Breast epithelium (tissue), 4 donors: ENCODE results near the gene HTR3B. TPM values are rescaled to one million over a fixed set of nuclear protein-coding genes. Genes with fewer than 3 reads are reported as not detected.
"Not testable (repeated sequence)": the region's sequence is repeated elsewhere in the genome, so short reads cannot be mapped to it uniquely, and the experiment has no call there.

ENCODE experiments used
- DNase-seq, 2 donors: peaks; one replicate each; pipeline ENCODE4 v3.0.0-alpha.2; 2019; ENCODE audit warnings: low spot score in 2 of 2
- H3K27ac ChIP-seq, 2 donors: fragments of 200-600 bp; sonication (generic) in 1 of 2; one replicate each; pipeline ENCODE4 v1.5.1; 2016 to 2019; ENCODE audit warnings: mild to moderate bottlenecking in 1 of 2
- H3K27me3 ChIP-seq, 2 donors: fragments of 200-600 bp; sonication (generic) in 1 of 2; one replicate each; pipeline versions ENCODE4 v1.5.1 to v1.6.0; 2017 to 2019; ENCODE audit warnings: control low read depth in 1 of 2, mild to moderate bottlenecking in 1 of 2
- H3K36me3 ChIP-seq: fragments of 200-600 bp; one replicate; pipeline ENCODE4 v1.5.1; 2019
- H3K4me1 ChIP-seq, 2 donors: fragments of 200-600 bp; sonication (generic); one replicate each; pipeline ENCODE4 v1.5.1; 2016 to 2019; ENCODE audit warnings: control low read depth in 1 of 2
- H3K4me3 ChIP-seq, 3 donors: fragments of 200-600 bp; sonication (generic); 1 replicate in 2 of 3; 2 replicates in 1 of 3; pipeline ENCODE4 v1.5.1; 2016 to 2019; ENCODE audit warnings: mild to moderate bottlenecking in 3 of 3, moderate library complexity in 2 of 3
- H3K9me3 ChIP-seq, 2 donors: fragments of 200-600 bp; sonication (generic) in 1 of 2; one replicate each; pipeline ENCODE4 v1.5.1; 2016 to 2019; ENCODE audit warnings: control low read depth in 1 of 2
- POLR2A ChIP-seq: fragments of 450-650 bp; IDR thresholded peaks from one replicate; pipeline ENCODE4 v1.6.1; 2016; ENCODE audit warnings: antibody characterized with exemption, mild to moderate bottlenecking, moderate library complexity
- POLR2AphosphoS5 ChIP-seq, 3 donors: sonication (generic); formaldehyde crosslinking; IDR thresholded peaks; one replicate each; pipeline ENCODE4 v1.6.1; 2017; ENCODE audit warnings: antibody characterized with exemption in 3 of 3
- intact Hi-C: fragments of 100-400 bp; cut with DNase I; formaldehyde crosslinking; loops from one replicate; pipeline ENCODE4 v1.15.1; 2023; ENCODE audit warnings: low total_unique reads
- total RNA-seq, 3 donors: library from RNA; depleted of rRNA; stranded (reverse); fragments of >200 nt; gene quantifications; one replicate each; pipeline ENCODE4 v1.1.0, GENCODE V29; 2016
- TF ChIP-seq, protein P1 (sequence below), 3 donors: fragments of 450-650 bp; IDR thresholded peaks; one replicate each; pipeline ENCODE4 v1.5.1; 2016 to 2017; ENCODE audit warnings: antibody characterized with exemption in 3 of 3, mild to moderate bottlenecking in 3 of 3, moderate library complexity in 3 of 3

Gene HTR3B
- total RNA-seq, 3 donors from 2014 or later, result not detected

DNA sequence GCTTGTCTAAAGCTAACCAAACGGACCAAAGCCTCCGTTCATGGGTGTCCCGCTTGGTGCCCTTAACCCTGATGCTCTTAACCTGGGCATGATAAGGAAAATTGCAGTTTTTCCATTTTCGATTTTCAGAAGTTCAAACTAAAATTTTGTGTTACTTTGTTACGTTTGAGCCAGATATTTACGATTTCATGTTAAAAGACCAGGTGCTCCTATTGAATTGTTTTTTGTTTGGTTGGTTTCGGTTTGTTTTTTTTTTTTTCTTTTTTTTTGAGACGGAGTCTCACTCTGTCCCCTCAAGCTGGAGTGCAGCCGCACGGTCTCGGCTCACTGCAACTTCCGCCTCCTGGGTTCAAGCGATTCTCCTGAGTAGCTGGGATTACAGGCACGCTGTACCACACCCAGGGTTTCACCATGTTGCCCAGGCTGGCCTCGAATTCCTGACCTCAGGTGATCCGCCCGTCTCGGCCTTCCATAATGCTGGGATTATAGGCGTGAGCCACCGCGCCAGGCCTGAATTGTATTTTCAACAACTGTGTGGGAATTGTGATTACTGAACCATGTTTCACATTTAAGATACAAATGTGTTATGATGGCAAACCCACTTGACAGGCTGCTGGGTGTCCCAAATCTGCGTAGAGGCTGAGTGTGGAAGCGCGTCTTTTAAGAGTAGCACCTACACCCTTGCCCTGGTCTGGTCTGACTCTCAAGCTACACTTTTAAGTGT lies 28.4 kb upstream of the HTR3B start:
- no peak for DNase-seq
- H3K4me3 ChIP-seq, result peak overlapping the region; percentile 69 to 94 (median 85)
- H3K9me3 ChIP-seq, result no peaks in the 10 kb centered on the region
- H3K27ac ChIP-seq, result peak overlapping the region; percentile 93 to 95
- TF ChIP-seq POLR2A, result no peak
- TF ChIP-seq, protein P1, sequence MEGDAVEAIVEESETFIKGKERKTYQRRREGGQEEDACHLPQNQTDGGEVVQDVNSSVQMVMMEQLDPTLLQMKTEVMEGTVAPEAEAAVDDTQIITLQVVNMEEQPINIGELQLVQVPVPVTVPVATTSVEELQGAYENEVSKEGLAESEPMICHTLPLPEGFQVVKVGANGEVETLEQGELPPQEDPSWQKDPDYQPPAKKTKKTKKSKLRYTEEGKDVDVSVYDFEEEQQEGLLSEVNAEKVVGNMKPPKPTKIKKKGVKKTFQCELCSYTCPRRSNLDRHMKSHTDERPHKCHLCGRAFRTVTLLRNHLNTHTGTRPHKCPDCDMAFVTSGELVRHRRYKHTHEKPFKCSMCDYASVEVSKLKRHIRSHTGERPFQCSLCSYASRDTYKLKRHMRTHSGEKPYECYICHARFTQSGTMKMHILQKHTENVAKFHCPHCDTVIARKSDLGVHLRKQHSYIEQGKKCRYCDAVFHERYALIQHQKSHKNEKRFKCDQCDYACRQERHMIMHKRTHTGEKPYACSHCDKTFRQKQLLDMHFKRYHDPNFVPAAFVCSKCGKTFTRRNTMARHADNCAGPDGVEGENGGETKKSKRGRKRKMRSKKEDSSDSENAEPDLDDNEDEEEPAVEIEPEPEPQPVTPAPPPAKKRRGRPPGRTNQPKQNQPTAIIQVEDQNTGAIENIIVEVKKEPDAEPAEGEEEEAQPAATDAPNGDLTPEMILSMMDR (IDR thresholded peaks at IDR 0.05), result no peak
- TF ChIP-seq POLR2AphosphoS5 (IDR thresholded peaks at IDR 0.05), result no peak
- H3K36me3 ChIP-seq, result no peaks in the 10 kb centered on the region
- H3K27me3 ChIP-seq, result no peaks in the 10 kb centered on the region
- intact Hi-C loops, result no loop called here
- H3K4me1 ChIP-seq, result peaks cover 0 to 9% of the 10 kb centered on the region in 2 donors

DNA sequence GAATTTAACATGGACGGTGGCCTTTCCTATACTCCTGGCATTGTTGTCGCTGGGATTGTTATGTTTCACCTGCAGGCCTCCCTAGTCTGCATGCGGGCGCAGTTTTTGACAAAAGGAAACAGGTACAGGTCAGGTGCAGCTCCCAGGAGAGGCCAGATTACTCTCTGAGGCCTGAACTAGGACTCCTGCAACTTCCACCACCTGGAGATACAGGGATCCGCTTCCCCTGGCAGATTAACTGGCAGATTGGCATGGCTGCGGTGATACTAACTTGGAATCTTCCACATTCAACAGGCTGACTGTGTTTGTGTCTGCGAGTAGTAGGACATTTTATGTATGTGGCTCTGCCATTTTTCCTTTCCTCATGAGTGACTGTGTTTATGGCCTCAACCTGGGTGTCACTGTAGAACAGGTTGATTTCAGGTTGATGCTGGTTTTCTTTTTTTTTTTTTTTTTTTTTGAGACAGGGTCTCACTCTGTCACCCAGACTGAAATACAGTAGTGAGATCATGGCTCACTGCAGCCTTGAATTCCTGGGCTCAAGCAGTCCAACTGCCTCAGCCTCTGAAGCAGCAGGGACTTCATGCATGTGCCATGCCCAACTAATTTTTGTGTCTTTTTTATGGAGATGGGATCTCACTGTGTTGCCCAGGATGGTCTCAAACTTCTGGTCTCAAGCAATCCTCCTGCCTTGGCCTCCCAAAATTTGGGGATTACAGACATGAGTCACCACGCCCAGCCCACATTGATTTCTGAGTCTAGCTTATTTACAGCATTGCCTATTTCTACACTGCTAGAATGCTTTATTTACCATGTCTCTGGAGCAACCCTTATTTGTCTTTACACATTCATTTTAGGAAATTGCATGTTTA lies 27.6 kb upstream of the HTR3B start:
- Histone ChIP-seq H3K9me3 (no peaks in the 10 kb centered on the region), H3K27me3 (no peaks in the 10 kb centered on the region), H3K4me1 (peaks cover 0 to 9% of the 10 kb centered on the region in 2 donors), H3K4me3 (no peak overlapping the region), H3K27ac (no peak overlapping the region), H3K36me3 (no peaks in the 10 kb centered on the region)
- DNase-seq, result no peak
- intact Hi-C loops, result no loop called here
- no peak for TF ChIP-seq POLR2AphosphoS5 (IDR thresholded peaks at IDR 0.05)
- TF ChIP-seq, protein P1 (IDR thresholded peaks at IDR 0.05), result no peak
- TF ChIP-seq POLR2A, result no peak

GRCh38 chr11:113877670-113878055 lies 26.9 kb upstream of the HTR3B start:
- Histone ChIP-seq H3K27ac (no peak overlapping the region), H3K36me3 (no peaks in the 10 kb centered on the region), H3K9me3 (no peaks in the 10 kb centered on the region), H3K4me1 (peaks cover 0 to 6% of the 10 kb centered on the region in 2 donors), H3K4me3 (no peak overlapping the region), H3K27me3 (no peaks in the 10 kb centered on the region)
- TF ChIP-seq POLR2AphosphoS5 (IDR thresholded peaks at IDR 0.05) (no peak), POLR2A (no peak)
- TF ChIP-seq, protein P1 (IDR thresholded peaks at IDR 0.05), result no peak
- DNase-seq, result no peak
- intact Hi-C loops, result no loop called here

- H3K4me3 ChIP-seq, H3K9me3 ChIP-seq, DNase-seq, intact Hi-C loops, H3K36me3 ChIP-seq, H3K4me1 ChIP-seq, H3K27me3 ChIP-seq, H3K27ac ChIP-seq: not testable (repeated sequence)
Observed at GRCh38 chr11:113879446-113879845, 25.1 kb upstream of the HTR3B start.

DNA sequence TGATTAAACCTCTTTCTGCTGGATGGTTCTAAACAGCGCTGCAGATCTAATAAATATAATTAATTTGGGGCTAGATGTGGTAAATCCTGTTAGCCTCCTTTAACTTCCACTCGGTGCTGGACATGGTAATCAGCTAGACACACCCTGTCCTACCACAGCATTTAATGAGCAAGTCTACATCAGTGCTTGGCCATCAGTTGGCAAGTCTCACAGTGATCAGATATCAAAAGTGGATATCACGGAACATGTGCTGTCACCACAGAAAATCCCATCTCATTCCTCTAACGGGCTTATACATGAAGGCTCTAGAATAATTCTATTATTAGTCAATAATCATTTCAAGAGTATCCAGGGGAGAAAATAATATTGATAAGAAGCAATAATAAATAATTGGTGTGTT lies 23.6 kb upstream of the HTR3B start:
- no peaks in the 10 kb centered on the region for H3K36me3 ChIP-seq
- no peaks in the 10 kb centered on the region for H3K4me1 ChIP-seq
- no peaks in the 10 kb centered on the region for H3K27me3 ChIP-seq
- H3K27ac ChIP-seq, result no peak overlapping the region
- TF ChIP-seq, protein P1 (IDR thresholded peaks at IDR 0.05), result no peak
- TF ChIP-seq POLR2AphosphoS5 (IDR thresholded peaks at IDR 0.05) (no peak), POLR2A (no peak)
- intact Hi-C loops, result no loop called here
- H3K9me3 ChIP-seq, result no peaks in the 10 kb centered on the region
- DNase-seq, result no peak
- no peak overlapping the region for H3K4me3 ChIP-seq
